H1 (cell line): ENCODE data around the gene TUBA8. TPM values are rescaled to one million over a fixed set of nuclear protein-coding genes. Genes with fewer than 3 reads are reported as not detected.

Experiments used
- CHD7 ChIP-seq: fragments of 300-600 bp; sonication (generic); IDR thresholded peaks from 2 replicates; pipeline ENCODE4 v1.7.1; 2012; ENCODE audit warnings: low read length, moderate library complexity, mild to moderate bottlenecking, inconsistent platforms; ENCODE audit not compliant: insufficient replicate concordance
- polyA plus RNA-seq, 7 experiments: library from polyadenylated mRNA; depleted of rRNA in 3 of 7; stranded (reverse) in 5 of 7; unstranded in 2 of 7; fragments of >200 nt in 5 of 7; fragments of 200-250 nt in 2 of 7; gene quantifications; 1 replicate in 5 of 7; 2 replicates in 1 of 7; 4 replicates in 1 of 7; pipeline versions ENCODE4 v1.2.1 to v1.2.3, GENCODE V29; 2011 to 2013; ENCODE audit warnings: missing spikeins in 2 of 7, mixed read lengths in 2 of 7
- total RNA-seq: library from RNA; stranded (reverse); fragmentation: NEBNext Ultra II Directional; extraction: Animal tissue kit (Norgen Biotek cat#: 25700); gene quantifications from 2 replicates; pipeline ENCODE4 v1.2.1, GENCODE V29; 2021

Gene TUBA8
- total and polyA plus RNA-seq, 2 of the 8 experiments (the other 6 are each of a cell fraction or from before 2014, with no cell fraction given) = 1.0 to 4.0 TPM

GRCh38 chr22:18148293-18148965 lies 37.8 kb downstream of the TUBA8 start (continued):
- TF ChIP-seq CHD7 = no peak
